ENCODE measurements around the gene MRPL57. TPM values are rescaled to one million over a fixed set of nuclear protein-coding genes. Genes with fewer than 3 reads are reported as not detected.

Gene MRPL57
- total and polyA plus RNA-seq, 2 of the 8 experiments (the other 6 are each of a cell fraction or from before 2014, with no cell fraction given): 29.9 to 34.1 TPM

DNA sequence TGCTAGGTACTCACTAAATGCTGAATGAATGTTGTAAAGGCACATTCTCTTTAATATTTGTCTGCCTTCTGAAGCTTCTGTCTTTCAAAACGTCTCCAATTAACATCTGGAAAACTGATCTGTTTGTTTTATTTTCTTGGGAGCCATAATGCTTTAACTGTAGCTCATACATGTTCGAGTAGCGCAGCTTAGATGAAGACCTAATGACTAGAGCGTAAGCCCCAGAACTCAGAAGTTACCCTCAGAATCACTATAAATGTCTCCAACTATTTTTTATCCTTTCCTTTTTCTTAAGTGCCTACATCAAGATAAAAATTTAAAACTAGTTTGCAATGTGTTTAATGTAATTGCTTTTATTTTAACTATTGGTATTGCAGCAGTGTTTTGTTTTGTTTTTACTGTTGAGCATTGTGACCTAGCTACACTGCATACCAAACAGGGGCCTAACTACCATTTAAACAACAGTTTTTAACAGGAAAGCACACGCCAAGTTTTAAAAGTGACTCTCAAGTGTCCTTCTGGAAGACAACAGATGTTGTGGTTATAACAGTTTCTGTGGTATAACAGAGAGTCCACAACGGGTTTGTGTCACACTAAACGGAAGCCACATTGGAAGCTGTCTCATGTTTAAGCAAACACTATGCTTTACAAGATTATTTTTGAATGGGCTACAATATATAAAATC is 42.0 kb downstream of the MRPL57 start:
- H2AFZ ChIP-seq (ENCODE audit: low read length): no peak overlapping the region
- H3K14ac ChIP-seq (ENCODE audit: insufficient read length): no peak overlapping the region
- H3K9ac ChIP-seq (replicated peaks in 1 of 4; ENCODE audit: extremely low read depth in 1 of 4, low read depth in 3 of 4, low read length in 3 of 4): no peak overlapping the region
- H3K18ac ChIP-seq (ENCODE audit: extremely low read depth, low read length): no peak overlapping the region
- no peak for FAIRE-seq
- H3K9me3 ChIP-seq (ENCODE audit: insufficient read depth in 2 of 2, low read depth in 1 of 2, low read length in 1 of 2): peaks cover 7 to 13% of the 10 kb centered on the region in 2 experiments; a peak in 1 of 4 replicates
- H3K4me1 ChIP-seq (replicated peaks in 1 of 4; ENCODE audit: control insufficient read depth in 3 of 4, insufficient read depth in 4 of 4, low read length in 3 of 4): no peaks in the 10 kb centered on the region
- H4K5ac ChIP-seq (ENCODE audit: insufficient read length, low read depth, low read length): no peak overlapping the region
- no peaks in the 10 kb centered on the region for H3K79me1 ChIP-seq (ENCODE audit: low read depth, low read length)
- no peak overlapping the region for H2BK20ac ChIP-seq (ENCODE audit: low read length)
- H3K79me2 ChIP-seq (ENCODE audit: control insufficient read depth in 1 of 2, insufficient read depth in 2 of 2, low read length in 2 of 2): no peaks in the 10 kb centered on the region
- no peak overlapping the region for H3K4ac ChIP-seq (replicated peaks; ENCODE audit: insufficient read length, low read depth, low read length)
- no peak overlapping the region for H2AK5ac ChIP-seq (ENCODE audit: low read depth, low read length)
- H2BK12ac ChIP-seq (ENCODE audit: low read depth, low read length): no peak overlapping the region
- no peaks in the 10 kb centered on the region for H3K23me2 ChIP-seq (ENCODE audit: low read depth, low read length)
- no peak overlapping the region for H4K91ac ChIP-seq (replicated peaks; ENCODE audit: insufficient read length, low read length)
- no peaks in the 10 kb centered on the region for H3K27me3 ChIP-seq (replicated peaks in 1 of 4; ENCODE audit: control insufficient read depth in 3 of 4, extremely low read depth in 1 of 4, insufficient read depth in 3 of 4, low read length in 3 of 4)
- no peak for TF ChIP-seq SIX5 (IDR thresholded peaks at IDR 0.05; ENCODE audit: low read depth, low read length)
- TF ChIP-seq, protein P1, sequence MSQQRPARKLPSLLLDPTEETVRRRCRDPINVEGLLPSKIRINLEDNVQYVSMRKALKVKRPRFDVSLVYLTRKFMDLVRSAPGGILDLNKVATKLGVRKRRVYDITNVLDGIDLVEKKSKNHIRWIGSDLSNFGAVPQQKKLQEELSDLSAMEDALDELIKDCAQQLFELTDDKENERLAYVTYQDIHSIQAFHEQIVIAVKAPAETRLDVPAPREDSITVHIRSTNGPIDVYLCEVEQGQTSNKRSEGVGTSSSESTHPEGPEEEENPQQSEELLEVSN (IDR thresholded peaks at IDR 0.05): no peak
- CTCF ChIA-PET (ENCODE audit: partially characterized antibody): interaction anchor here (0.7 to 1.1 kb wide), 5 partner anchors 10 to 107 kb away, joined by 3 read pairs; no protein-coding TSS in a partner anchor
- POLR2A ChIA-PET (ENCODE audit: partially characterized antibody): no interaction called here
- H3K4me2 ChIP-seq (ENCODE audit: insufficient read depth in 1 of 2, low read depth in 2 of 2, low read length in 2 of 2): no peak overlapping the region
- 89% methylated on average over 7 of the region's 7 CpGs; no CpG with 5 or more reads in 1 of the 2 experiments for WGBS, 2 experiments (ENCODE audit: extremely low coverage in 1 of 2, insufficient coverage in 1 of 2, insufficient read length in 1 of 2, insufficient replicate concordance in 2 of 2, low coverage in 1 of 2, low lambda C conversion rate in 2 of 2, missing lambda C conversion rate in 1 of 2)
- H3K27ac ChIP-seq (ENCODE audit: low read depth, low read length): no peak overlapping the region
- no peak overlapping the region for H3K4me3 ChIP-seq (ENCODE audit: extremely low read depth in 1 of 4, insufficient read depth in 2 of 4, low read depth in 3 of 4, low read length in 4 of 4)
- DNase-seq (ENCODE audit: low read depth in 1 of 2, low spot score in 2 of 2): no peak
- no peaks in the 10 kb centered on the region for H3K36me3 ChIP-seq (ENCODE audit: control insufficient read depth in 2 of 4, insufficient read depth in 4 of 4, low read length in 3 of 4)
- H3K23ac ChIP-seq (ENCODE audit: insufficient read length): no peak overlapping the region
- H2BK5ac ChIP-seq (ENCODE audit: low read depth, low read length): no peak overlapping the region
- no peak overlapping the region for H2BK15ac ChIP-seq (ENCODE audit: low read length)
- H2BK120ac ChIP-seq (replicated peaks; ENCODE audit: low read depth, low read length): no peak overlapping the region
- H3K56ac ChIP-seq (replicated peaks; ENCODE audit: insufficient read length, low read depth, low read length): no peak overlapping the region
- no peak overlapping the region for H4K8ac ChIP-seq (ENCODE audit: extremely low read depth, insufficient read depth, low read length)
- no peaks in the 10 kb centered on the region for H4K20me1 ChIP-seq (replicated peaks in 1 of 2; ENCODE audit: control insufficient read depth in 1 of 2, insufficient read depth in 2 of 2, low read length in 2 of 2)

Data from H1 (cell line).